ENCODE measurements around the gene NBDY. TPM values are rescaled to one million over a fixed set of nuclear protein-coding genes. Genes with fewer than 3 reads are reported as not detected.
A peak's percentile ranks its signal among the peaks of the same experiment; 100 is the strongest.
"Not testable (repeated sequence)": the region's sequence is repeated elsewhere in the genome, so short reads cannot be mapped to it uniquely, and the experiment has no call there.

NBDY gene
- total RNA-seq, 1 donor from 2014 or later, result 3.3 TPM

DNA sequence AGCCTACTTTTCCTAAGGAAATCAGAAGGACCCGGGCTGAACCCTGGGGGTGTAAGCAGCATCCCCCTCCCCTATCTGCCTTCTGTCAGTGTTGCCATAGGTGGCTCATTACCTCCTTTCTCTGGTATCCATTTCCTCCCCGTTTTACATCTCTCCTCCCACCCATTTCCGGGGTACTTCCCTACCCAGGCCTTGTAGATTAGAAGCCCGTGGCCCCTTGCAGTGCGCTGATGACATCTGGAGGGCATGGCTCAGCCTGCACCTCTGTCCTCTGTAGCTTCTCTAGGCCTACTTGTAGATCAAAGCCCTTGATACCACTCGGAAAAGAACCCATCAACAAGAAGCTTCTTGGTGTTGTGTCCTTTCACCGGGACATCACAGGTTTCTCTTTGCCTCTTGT lies 71.8 kb downstream of the NBDY start:
- DNase-seq, result no peak

- DNase-seq, result no peak
Observed at GRCh38 chrX:56802428-56802827, 73.4 kb downstream of the NBDY start.

- DNase-seq, result peak; percentile 48
Observed at GRCh38 chrX:56802921-56803849, 74.1 kb downstream of the NBDY start.

- no peak for DNase-seq
Observed at GRCh38 chrX:56803850-56804681, 75.0 kb downstream of the NBDY start.

- DNase-seq, result no peak
Observed at GRCh38 chrX:56804867-56805266, 75.8 kb downstream of the NBDY start.

DNA sequence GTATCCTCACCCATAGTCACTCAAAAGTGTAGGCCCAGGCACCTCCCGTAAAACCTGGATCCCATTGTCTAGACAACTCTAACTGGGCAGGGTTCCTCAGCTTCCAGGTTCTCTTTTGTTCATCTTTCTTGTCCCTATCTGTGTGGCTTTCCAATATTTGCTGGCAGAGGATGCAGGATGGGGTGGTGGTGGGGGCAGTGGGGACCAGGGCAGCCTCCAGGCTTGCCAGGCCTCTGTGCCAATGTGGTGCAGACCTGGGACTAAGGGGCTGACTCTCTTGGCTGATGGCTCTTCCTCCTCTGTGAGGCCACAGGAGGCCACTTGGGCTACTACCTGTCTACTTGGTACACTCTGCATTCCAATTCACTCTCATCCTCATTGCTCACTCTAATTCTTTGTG lies 76.4 kb downstream of the NBDY start:
- no peak for DNase-seq

GRCh38 chrX:56806176-56806575 lies 77.1 kb downstream of the NBDY start:
- not testable (repeated sequence) for DNase-seq

- no peak for DNase-seq
Observed at GRCh38 chrX:56811599-56811998, 82.6 kb downstream of the NBDY start.

DNA sequence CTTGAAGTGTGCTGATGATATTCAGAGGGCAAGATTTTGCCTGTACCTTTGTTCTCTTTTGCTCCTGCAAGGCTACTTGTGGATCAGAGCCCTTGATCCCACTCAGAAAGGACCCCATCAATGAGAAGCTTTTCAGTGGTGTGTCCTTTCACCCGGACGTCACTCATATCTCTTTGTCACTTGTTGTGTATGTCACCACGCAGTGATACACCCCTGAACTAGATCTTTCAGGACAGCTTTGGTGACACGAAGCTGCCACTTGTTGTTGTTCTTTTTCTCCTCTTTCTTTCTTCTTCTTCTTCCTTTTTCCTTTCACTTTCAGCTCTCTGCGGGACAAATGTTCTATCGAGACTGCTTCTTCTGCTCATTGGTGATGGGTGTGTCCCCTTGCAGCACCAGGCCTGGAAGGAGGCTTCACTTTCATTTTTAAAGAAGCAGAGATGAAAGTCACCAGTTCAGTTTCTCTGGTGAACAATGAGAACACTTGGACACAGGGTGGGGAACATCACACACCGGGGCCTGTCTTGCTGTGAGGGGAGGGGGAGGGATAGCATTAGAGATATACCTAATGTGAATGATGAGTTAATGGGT lies 83.6 kb downstream of the NBDY start:
- DNase-seq, result no peak

- DNase-seq, result no peak
Observed at GRCh38 chrX:56813318-56813837, 84.3 kb downstream of the NBDY start.

- DNase-seq, result no peak
Observed at GRCh38 chrX:56817179-56817578, 88.1 kb downstream of the NBDY start.

DNA sequence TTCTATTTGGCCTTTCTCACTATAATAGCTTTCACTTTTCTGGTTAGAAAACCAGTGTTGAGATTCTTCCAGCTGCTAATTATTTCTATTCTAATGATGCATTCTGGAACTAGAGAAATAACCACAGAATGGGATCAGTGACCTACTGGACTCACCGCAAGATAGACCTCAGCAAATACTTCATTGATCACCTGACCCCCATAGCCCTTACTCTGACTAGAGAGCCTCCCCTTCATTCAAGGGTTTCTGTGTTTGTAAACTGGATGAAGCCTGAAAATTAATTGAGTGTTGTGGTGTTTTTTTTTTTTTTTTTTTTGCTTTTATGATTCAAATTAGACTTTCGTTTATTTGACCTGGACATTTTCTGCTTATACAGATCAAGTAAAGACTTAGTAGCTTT lies 97.0 kb downstream of the NBDY start:
- DNase-seq, result no peak

GRCh38 chrX:56833626-56834025 lies 104.6 kb downstream of the NBDY start:
- no peak for DNase-seq

GRCh38 chrX:56853436-56853835 lies 124.4 kb downstream of the NBDY start:
- DNase-seq, result no peak

- no peak for DNase-seq
Observed at GRCh38 chrX:56857042-56857441, 128.0 kb downstream of the NBDY start.

DNA sequence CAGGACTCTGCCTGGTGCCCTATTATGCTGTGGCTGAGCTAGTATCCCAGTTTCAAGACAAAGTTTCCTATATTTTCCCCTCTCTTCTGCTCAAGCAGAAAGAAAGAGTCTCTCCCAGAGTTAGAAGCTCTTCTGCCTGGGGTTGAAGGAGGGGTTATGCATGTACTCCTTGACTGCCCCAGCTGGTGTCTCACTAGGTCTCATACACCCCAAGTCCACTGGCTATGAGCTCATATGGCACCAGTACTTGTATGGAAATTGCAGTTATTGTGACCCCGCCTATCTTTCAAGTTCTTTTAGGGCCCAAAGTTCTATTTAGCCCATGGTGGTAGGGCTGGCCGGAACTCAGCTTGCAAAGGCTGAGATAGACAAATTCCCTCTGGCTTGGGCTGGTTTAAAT lies 131.8 kb downstream of the NBDY start:
- DNase-seq, result no peak

Other genes with a start within 250 kb of the NBDY start
- gene UBQLN2, start 165.6 kb upstream of the NBDY start, total RNA-seq, result 22.8 TPM

Data from tongue (tissue), 2 donors.